ENCODE measurements around the gene KY. TPM values are rescaled to one million over a fixed set of nuclear protein-coding genes. Genes with fewer than 3 reads are reported as not detected.
"Not testable (repeated sequence)": the region's sequence is repeated elsewhere in the genome, so short reads cannot be mapped to it uniquely, and the experiment has no call there.

Gene KY
- total RNA-seq, 1 donor from 2014 or later = 0.12 TPM

GRCh38 chr3:134597390-134597970, 53.3 kb downstream of the KY start:
- H3K4me3 Mint-ChIP-seq (ENCODE audit: unreplicated experiment) = no peak overlapping the region
- H3K36me3 Mint-ChIP-seq (ENCODE audit: low read depth) = no peaks in the 10 kb centered on the region
- no peaks in the 10 kb centered on the region for H3K9me3 Mint-ChIP-seq (ENCODE audit: low read depth)
- TF ChIP-seq CTCF (IDR thresholded peaks at IDR 0.05) = no peak
- H3K4me1 Mint-ChIP-seq (ENCODE audit: low read depth) = peaks cover 9% of the 10 kb centered on the region
- H3K27ac Mint-ChIP-seq (ENCODE audit: unreplicated experiment) = no peak overlapping the region
- peaks cover 4% of the 10 kb centered on the region for H3K27me3 Mint-ChIP-seq (ENCODE audit: low read depth)
- DNase-seq (ENCODE audit: low spot score) = no peak

GRCh38 chr3:134594986-134595385, 55.8 kb downstream of the KY start:
- not testable (repeated sequence) for DNase-seq (ENCODE audit: low spot score); H3K4me1 Mint-ChIP-seq (ENCODE audit: low read depth); H3K36me3 Mint-ChIP-seq (ENCODE audit: low read depth); H3K27ac Mint-ChIP-seq (ENCODE audit: unreplicated experiment); H3K9me3 Mint-ChIP-seq (ENCODE audit: low read depth); H3K27me3 Mint-ChIP-seq (ENCODE audit: low read depth); H3K4me3 Mint-ChIP-seq (ENCODE audit: unreplicated experiment)

- Mint-ChIP-seq H3K9me3 (ENCODE audit: low read depth) (no peaks in the 10 kb centered on the region), H3K36me3 (ENCODE audit: low read depth) (no peaks in the 10 kb centered on the region), H3K4me3 (ENCODE audit: unreplicated experiment) (no peak overlapping the region), H3K4me1 (ENCODE audit: low read depth) (no peaks in the 10 kb centered on the region), H3K27me3 (ENCODE audit: low read depth) (peaks cover 4% of the 10 kb centered on the region), H3K27ac (ENCODE audit: unreplicated experiment) (no peak overlapping the region)
- no peak for DNase-seq (ENCODE audit: low spot score)
- TF ChIP-seq CTCF (IDR thresholded peaks at IDR 0.05) = no peak
Observed at GRCh38 chr3:134594331-134594741, 56.5 kb downstream of the KY start.

GRCh38 chr3:134592806-134593205, 58.0 kb downstream of the KY start:
- TF ChIP-seq CTCF (IDR thresholded peaks at IDR 0.05) = no peak
- Mint-ChIP-seq H3K4me1 (ENCODE audit: low read depth) (no peaks in the 10 kb centered on the region), H3K4me3 (ENCODE audit: unreplicated experiment) (no peak overlapping the region), H3K36me3 (ENCODE audit: low read depth) (no peaks in the 10 kb centered on the region), H3K27ac (ENCODE audit: unreplicated experiment) (no peak overlapping the region), H3K27me3 (ENCODE audit: low read depth) (peaks cover 4% of the 10 kb centered on the region), H3K9me3 (ENCODE audit: low read depth) (no peaks in the 10 kb centered on the region)
- no peak for DNase-seq (ENCODE audit: low spot score)

GRCh38 chr3:134590766-134591165, 60.1 kb downstream of the KY start:
- DNase-seq (ENCODE audit: low spot score) = no peak
- Mint-ChIP-seq H3K27me3 (ENCODE audit: low read depth) (peaks cover 4% of the 10 kb centered on the region), H3K4me1 (ENCODE audit: low read depth) (no peaks in the 10 kb centered on the region), H3K36me3 (ENCODE audit: low read depth) (peaks cover 2% of the 10 kb centered on the region), H3K27ac (ENCODE audit: unreplicated experiment) (no peak overlapping the region), H3K4me3 (ENCODE audit: unreplicated experiment) (no peak overlapping the region), H3K9me3 (ENCODE audit: low read depth) (no peaks in the 10 kb centered on the region)
- TF ChIP-seq CTCF (IDR thresholded peaks at IDR 0.05) = no peak

GRCh38 chr3:134579141-134579665, 71.6 kb downstream of the KY start:
- Mint-ChIP-seq H3K4me3 (ENCODE audit: unreplicated experiment) (no peak overlapping the region), H3K36me3 (ENCODE audit: low read depth) (peaks cover 13% of the 10 kb centered on the region), H3K4me1 (ENCODE audit: low read depth) (peaks cover 2% of the 10 kb centered on the region), H3K27ac (ENCODE audit: unreplicated experiment) (no peak overlapping the region), H3K27me3 (ENCODE audit: low read depth) (peaks cover 3% of the 10 kb centered on the region), H3K9me3 (ENCODE audit: low read depth) (peaks cover 15% of the 10 kb centered on the region)
- TF ChIP-seq CTCF (IDR thresholded peaks at IDR 0.05) = no peak
- no peak for DNase-seq (ENCODE audit: low spot score)
